Measurements from ENCODE around the gene TOE1.

The TOE1 gene

GRCh38 chr1:45329445-45329844, 10.5 kb upstream of the TOE1 start:
- TF ChIP-seq CEBPB (IDR thresholded peaks at IDR 0.05), result no peak
- no peak for TF ChIP-seq REST (IDR thresholded peaks at IDR 0.05; ENCODE audit: low read depth)
- TF ChIP-seq FOXM1 (IDR thresholded peaks at IDR 0.05; ENCODE audit: borderline replicate concordance, low read depth), result no peak
- no peak for TF ChIP-seq NFIC (IDR thresholded peaks at IDR 0.05)
- TF ChIP-seq EGR1 (IDR thresholded peaks at IDR 0.05), result no peak
- TF ChIP-seq ZBTB7A (IDR thresholded peaks at IDR 0.05; ENCODE audit: low read depth), result no peak
- TF ChIP-seq TEAD4 (IDR thresholded peaks at IDR 0.05), result no peak
- TF ChIP-seq YY1 (IDR thresholded peaks at IDR 0.05; ENCODE audit: low read depth), result no peak
- TF ChIP-seq CREB1 (IDR thresholded peaks at IDR 0.05; ENCODE audit: low read depth), result no peak
- TF ChIP-seq EP300 (IDR thresholded peaks at IDR 0.05; ENCODE audit: borderline replicate concordance), result no peak
- TF ChIP-seq TAF1 (IDR thresholded peaks at IDR 0.05; ENCODE audit: low read depth), result no peak
- TF ChIP-seq, protein P1, sequence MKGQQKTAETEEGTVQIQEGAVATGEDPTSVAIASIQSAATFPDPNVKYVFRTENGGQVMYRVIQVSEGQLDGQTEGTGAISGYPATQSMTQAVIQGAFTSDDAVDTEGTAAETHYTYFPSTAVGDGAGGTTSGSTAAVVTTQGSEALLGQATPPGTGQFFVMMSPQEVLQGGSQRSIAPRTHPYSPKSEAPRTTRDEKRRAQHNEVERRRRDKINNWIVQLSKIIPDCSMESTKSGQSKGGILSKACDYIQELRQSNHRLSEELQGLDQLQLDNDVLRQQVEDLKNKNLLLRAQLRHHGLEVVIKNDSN (IDR thresholded peaks at IDR 0.05), result no peak
- no peak for TF ChIP-seq MAX (IDR thresholded peaks at IDR 0.05)
- no peak for TF ChIP-seq TCF12 (IDR thresholded peaks at IDR 0.05; ENCODE audit: low read depth)
- TF ChIP-seq RAD21 (IDR thresholded peaks at IDR 0.05; ENCODE audit: low read depth), result no peak

DNA sequence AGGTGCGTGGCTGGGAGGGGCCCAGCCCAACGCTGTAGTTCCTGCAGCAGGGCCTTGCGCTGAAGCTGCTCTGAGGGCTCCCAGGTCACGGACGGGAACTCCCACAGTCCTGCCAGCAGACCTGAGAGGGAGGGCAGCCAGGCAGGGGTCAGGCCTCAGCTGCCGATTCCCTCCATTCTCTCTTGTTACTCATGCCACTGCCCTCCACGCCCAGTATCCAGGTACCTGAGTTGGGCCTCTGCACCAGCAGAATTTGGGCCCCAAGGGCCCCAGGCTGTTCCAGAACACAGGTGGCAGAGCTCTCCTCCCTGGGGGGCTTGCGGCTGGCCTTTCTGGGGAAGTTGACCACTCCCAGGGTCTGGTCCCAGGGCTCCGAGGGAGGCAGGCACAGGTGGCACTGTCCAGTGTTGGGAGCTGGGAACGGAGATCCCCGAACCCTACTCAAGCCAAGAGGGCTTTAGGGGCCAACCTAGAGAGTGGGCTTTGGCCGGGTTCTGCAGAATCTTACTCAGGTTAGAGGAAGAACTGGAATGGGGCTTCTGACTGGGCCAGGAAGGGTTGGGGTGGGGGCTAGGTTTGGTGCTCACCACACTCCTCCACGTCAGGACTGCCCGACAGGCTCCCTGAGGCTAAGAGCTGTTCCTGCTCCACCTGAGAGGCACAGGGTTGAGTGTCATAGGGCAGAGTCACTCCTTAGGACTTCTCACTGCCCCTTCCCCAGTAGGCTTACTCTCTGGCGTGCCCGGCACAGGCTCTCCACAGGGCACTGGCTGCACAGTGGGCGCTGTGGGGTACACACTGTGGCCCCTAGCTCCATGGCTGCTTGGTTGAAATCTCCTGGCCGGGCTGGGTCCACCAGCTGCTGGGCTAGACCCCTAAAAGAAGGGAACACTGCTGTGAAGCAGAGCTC, 8.3 kb upstream of the TOE1 start:
- TF ChIP-seq ZBTB7A (IDR thresholded peaks at IDR 0.05; ENCODE audit: low read depth), result no peak
- no peak for TF ChIP-seq EGR1 (IDR thresholded peaks at IDR 0.05)
- TF ChIP-seq EP300 (IDR thresholded peaks at IDR 0.05; ENCODE audit: borderline replicate concordance), result no peak
- TF ChIP-seq CREB1 (IDR thresholded peaks at IDR 0.05; ENCODE audit: low read depth), result no peak
- TF ChIP-seq, protein P1 (IDR thresholded peaks at IDR 0.05), result no peak
- no peak for TF ChIP-seq FOXM1 (IDR thresholded peaks at IDR 0.05; ENCODE audit: borderline replicate concordance, low read depth)
- no peak for TF ChIP-seq REST (IDR thresholded peaks at IDR 0.05; ENCODE audit: low read depth)
- no peak for TF ChIP-seq MAX (IDR thresholded peaks at IDR 0.05)
- no peak for TF ChIP-seq TAF1 (IDR thresholded peaks at IDR 0.05; ENCODE audit: low read depth)
- TF ChIP-seq NFIC (IDR thresholded peaks at IDR 0.05), result no peak
- TF ChIP-seq TEAD4 (IDR thresholded peaks at IDR 0.05), result no peak
- no peak for TF ChIP-seq YY1 (IDR thresholded peaks at IDR 0.05; ENCODE audit: low read depth)
- TF ChIP-seq RAD21 (IDR thresholded peaks at IDR 0.05; ENCODE audit: low read depth), result no peak
- no peak for TF ChIP-seq CEBPB (IDR thresholded peaks at IDR 0.05)
- no peak for TF ChIP-seq TCF12 (IDR thresholded peaks at IDR 0.05; ENCODE audit: low read depth)

DNA sequence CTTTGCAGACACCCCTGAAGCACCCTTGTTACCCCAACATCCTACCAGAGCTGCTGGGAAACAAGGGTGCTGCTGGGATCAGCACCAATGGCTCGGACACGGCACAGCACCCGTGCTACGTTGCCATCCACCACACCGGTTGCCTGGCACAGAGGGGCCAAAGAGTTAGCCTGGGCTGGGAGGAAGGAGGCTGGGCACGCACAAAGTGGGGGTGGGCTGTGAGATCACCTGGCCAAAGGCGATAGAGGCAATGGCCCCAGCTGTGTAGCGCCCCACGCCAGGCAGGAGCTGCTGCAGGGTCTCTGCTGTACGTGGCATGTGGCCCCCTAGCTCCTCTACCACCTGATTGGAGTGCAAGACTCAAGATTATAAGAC, 7.6 kb upstream of the TOE1 start:
- no peak for TF ChIP-seq EGR1 (IDR thresholded peaks at IDR 0.05)
- TF ChIP-seq CREB1 (IDR thresholded peaks at IDR 0.05; ENCODE audit: low read depth), result no peak
- TF ChIP-seq, protein P1 (IDR thresholded peaks at IDR 0.05), result no peak
- no peak for TF ChIP-seq REST (IDR thresholded peaks at IDR 0.05; ENCODE audit: low read depth)
- TF ChIP-seq CEBPB (IDR thresholded peaks at IDR 0.05), result no peak
- no peak for TF ChIP-seq YY1 (IDR thresholded peaks at IDR 0.05; ENCODE audit: low read depth)

Data from Ishikawa (cell line).